ENCODE data around the gene CRHR2.

DNA sequence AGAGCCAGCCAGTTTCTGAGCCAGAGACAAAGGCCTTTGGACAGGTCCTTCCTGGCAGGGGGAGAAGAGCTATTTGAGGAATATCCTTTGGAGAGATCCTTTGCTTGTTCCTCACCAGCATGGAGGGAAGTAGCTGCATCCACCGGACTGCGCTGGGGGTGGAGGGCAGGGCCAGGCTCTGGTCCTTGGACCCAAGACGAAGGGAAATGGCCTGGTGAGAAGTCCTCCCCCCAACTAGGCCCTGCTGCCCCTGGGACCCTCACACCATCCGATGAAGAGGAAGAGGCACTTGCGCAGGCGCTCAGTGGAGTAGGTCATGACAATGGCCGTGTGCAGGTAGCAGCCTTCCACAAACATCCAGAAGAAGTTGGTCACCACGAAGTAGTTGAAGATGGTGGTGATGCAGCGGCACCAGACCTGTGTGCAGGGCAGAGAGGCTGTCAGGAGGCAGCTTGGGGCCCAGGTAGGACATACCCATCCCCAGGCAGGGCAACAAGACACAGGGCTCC is 19.8 kb downstream of the CRHR2 start:
- TF ChIP-seq, protein P1, sequence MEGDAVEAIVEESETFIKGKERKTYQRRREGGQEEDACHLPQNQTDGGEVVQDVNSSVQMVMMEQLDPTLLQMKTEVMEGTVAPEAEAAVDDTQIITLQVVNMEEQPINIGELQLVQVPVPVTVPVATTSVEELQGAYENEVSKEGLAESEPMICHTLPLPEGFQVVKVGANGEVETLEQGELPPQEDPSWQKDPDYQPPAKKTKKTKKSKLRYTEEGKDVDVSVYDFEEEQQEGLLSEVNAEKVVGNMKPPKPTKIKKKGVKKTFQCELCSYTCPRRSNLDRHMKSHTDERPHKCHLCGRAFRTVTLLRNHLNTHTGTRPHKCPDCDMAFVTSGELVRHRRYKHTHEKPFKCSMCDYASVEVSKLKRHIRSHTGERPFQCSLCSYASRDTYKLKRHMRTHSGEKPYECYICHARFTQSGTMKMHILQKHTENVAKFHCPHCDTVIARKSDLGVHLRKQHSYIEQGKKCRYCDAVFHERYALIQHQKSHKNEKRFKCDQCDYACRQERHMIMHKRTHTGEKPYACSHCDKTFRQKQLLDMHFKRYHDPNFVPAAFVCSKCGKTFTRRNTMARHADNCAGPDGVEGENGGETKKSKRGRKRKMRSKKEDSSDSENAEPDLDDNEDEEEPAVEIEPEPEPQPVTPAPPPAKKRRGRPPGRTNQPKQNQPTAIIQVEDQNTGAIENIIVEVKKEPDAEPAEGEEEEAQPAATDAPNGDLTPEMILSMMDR (IDR thresholded peaks at IDR 0.05): no peak
- no peak for TF ChIP-seq POLR2A (IDR thresholded peaks at IDR 0.05)
